ENCODE data around the gene PTTG1IP.

DNA sequence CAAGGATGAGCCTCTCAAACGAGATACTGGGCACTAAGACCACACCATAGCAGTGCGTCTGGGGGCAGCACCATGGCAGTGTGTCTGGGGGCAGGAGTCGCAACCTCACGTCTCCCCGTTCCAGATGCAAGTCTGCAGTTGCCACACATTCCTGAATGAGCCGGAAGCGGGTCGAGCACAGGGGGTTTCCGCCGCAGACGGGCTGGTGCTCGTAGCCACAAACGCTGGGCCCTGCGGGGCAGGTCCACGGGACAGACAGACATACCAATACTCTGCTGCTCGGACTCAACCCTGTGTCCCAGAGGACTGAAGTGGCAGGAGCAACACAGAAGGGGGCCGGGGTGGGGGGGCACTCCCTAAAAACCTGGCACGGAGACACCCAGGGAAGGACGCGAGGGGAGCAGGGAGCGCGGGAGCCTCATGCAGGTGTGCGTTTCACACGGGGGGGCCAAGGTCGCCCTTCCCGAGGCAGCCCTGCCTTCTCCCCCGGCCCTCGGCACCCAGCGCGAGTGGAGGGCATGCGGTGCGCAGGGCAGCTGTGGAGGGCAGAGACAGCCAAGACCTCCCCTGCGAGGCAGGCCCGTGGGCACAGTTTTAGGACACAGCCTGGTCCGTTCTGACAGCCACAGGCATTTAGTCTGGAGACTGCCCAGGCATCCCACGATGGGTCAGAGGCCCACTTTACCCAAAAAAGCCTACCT lies 24.5 kb downstream of the PTTG1IP start:
- TF ChIP-seq POLR2A (IDR thresholded peaks at IDR 0.05), result no peak
- TF ChIP-seq, protein P1, sequence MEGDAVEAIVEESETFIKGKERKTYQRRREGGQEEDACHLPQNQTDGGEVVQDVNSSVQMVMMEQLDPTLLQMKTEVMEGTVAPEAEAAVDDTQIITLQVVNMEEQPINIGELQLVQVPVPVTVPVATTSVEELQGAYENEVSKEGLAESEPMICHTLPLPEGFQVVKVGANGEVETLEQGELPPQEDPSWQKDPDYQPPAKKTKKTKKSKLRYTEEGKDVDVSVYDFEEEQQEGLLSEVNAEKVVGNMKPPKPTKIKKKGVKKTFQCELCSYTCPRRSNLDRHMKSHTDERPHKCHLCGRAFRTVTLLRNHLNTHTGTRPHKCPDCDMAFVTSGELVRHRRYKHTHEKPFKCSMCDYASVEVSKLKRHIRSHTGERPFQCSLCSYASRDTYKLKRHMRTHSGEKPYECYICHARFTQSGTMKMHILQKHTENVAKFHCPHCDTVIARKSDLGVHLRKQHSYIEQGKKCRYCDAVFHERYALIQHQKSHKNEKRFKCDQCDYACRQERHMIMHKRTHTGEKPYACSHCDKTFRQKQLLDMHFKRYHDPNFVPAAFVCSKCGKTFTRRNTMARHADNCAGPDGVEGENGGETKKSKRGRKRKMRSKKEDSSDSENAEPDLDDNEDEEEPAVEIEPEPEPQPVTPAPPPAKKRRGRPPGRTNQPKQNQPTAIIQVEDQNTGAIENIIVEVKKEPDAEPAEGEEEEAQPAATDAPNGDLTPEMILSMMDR (IDR thresholded peaks at IDR 0.05), result no peak

Data from prostate gland (tissue), 2 donors.